HFF-Myc (cell line): ENCODE measurements around the gene OSR1.
"Not testable (repeated sequence)": the region's sequence is repeated elsewhere in the genome, so short reads cannot be mapped to it uniquely, and the experiment has no call there.

Experiments
- DNase-seq: peaks from one replicate; pipeline ENCODE4 v3.0.0-alpha.2; 2011; ENCODE audit warnings: low read depth; ENCODE audit errors: extremely low read depth
- H3K4me3 ChIP-seq: replicated peaks from 2 replicates; pipeline ENCODE4 v1.5.1; 2011; ENCODE audit warnings: low read depth, mild to moderate bottlenecking, control low read depth, low read length
- TF ChIP-seq, protein P1 (sequence below): IDR thresholded peaks from 2 replicates; pipeline ENCODE4 v1.5.1; 2012; ENCODE audit warnings: mild to moderate bottlenecking, low read depth, low read length, control low read depth; ENCODE audit errors: missing control alignments

Gene OSR1

DNA sequence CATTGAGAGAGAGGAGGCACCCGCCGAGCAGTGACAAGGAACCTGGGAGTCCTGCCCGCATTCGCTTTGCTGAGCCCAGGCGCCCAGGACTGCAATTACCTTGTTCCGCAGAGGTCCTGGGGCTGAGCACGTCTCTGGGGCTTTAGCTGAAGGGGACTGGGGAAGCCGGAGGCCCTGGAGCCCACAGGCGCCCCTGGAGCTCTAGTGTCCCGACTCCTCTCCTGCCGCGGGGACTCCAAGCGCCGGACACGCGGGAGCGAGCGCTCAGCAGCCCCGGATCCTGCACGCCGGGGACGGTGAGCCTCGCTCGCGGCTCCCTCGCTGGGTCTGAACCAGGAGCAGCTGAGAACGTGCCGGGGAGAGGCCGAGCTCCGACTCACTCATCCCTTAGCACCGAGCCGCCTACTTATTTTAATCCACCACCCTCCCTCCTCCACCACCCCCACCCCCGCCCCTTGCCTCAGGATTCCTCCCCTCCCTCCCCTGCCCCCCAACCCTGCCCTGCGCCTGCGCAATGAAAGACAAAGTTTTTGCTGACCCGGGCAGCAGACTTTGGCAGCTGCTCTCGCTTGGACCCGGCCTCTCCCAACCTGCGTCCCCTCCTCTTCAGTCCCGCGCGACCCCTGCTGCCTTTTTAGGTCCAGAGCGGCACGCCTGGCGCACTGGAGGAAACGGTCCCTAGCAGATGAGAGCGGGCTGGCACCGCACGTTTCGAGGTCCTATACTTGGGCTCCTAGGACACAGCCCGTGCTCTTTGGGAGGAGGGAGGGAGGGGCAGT lies at the start of gene OSR1:
Gene OSR1 (minus strand): TSS at position 382 of the 779 bp plus-strand sequence. CDS start 4,818 bp downstream, outside the sequence.
- H3K4me3 ChIP-seq = peak within 1 kb of the TSS; percentile 62
- no peak for DNase-seq
- TF ChIP-seq, protein P1, sequence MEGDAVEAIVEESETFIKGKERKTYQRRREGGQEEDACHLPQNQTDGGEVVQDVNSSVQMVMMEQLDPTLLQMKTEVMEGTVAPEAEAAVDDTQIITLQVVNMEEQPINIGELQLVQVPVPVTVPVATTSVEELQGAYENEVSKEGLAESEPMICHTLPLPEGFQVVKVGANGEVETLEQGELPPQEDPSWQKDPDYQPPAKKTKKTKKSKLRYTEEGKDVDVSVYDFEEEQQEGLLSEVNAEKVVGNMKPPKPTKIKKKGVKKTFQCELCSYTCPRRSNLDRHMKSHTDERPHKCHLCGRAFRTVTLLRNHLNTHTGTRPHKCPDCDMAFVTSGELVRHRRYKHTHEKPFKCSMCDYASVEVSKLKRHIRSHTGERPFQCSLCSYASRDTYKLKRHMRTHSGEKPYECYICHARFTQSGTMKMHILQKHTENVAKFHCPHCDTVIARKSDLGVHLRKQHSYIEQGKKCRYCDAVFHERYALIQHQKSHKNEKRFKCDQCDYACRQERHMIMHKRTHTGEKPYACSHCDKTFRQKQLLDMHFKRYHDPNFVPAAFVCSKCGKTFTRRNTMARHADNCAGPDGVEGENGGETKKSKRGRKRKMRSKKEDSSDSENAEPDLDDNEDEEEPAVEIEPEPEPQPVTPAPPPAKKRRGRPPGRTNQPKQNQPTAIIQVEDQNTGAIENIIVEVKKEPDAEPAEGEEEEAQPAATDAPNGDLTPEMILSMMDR = no peak

DNA sequence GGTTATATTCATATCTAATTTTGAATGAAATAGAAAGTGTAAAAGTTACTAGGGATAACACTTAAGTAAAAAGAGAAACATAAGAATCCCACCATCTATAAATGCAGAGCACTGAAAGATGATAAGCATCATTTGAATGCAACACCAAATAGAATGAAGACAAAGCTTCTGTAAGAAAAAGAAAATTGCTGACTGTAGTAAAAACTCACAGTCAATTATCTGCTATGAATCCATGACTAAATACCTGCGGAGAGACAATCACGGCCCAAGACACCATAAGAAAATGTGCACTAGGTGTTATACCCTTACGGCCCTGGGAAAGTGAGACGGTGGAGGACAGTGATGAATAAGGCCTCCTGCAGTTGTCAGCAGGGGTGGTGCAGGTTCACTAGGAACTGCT lies 45.4 kb upstream of the OSR1 start:
- no peak overlapping the region for H3K4me3 ChIP-seq
- TF ChIP-seq, protein P1 = no peak
- no peak for DNase-seq

DNA sequence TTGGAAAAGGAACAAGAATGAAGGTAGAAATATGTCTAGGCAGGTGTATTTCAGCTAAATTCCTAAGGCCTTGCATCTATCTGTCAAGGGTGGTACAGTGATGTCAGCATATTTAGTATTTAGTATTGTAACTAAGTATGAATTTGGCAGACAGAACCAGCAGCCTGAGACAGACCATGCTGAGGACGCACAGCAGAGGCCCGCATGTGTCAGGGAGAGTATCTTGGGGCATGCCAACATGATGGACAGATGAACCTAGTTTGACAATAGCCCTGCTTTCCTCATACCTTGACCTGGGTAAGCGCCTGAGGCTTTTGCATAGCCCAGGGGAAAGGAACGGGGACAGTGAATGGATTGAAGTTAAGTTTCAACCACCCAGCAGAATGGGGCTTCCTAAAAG lies 33.8 kb upstream of the OSR1 start:
- DNase-seq = no peak
- TF ChIP-seq, protein P1 = no peak
- H3K4me3 ChIP-seq = no peak overlapping the region

DNA sequence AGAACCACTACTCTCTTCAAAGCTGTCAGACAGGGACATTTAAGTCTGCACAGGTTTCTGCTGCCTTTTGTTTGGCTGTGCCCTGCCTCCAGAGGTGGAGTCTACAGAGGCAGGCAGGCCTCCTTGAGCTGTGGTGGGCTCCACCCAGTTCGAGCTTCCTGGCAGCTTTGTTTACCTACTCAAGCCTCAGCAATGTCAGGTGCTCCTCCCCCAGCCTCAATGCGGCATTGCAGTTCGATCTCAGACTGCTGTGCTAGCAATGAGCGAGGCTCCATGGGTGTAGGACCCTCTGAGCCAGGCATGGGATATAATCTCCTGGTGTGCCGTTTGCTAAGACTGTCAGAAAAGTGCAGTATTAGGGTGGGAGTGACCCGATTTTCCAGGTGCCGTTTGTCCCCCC lies 31.0 kb upstream of the OSR1 start:
- not testable (repeated sequence) for H3K4me3 ChIP-seq, DNase-seq

DNA sequence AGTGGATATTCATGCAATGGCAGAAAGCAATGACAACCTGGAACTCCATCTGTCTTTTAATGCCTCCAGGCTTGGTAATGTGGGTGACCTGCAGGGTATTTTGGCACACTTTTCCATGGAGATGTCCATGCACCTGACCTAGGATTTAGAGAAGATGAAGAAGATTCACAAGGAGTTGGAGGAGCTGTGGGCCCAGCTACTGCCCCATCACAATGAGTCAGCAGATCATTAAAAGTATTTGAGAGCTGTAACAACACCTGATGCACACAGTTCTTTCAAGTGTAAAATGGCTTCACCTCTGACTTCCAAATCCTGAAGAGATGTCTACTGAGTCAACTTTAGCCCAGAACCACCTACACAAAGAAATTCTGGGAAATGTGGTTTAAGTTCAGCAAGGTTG lies 22.1 kb upstream of the OSR1 start:
- DNase-seq = no peak
- TF ChIP-seq, protein P1 = no peak
- no peak overlapping the region for H3K4me3 ChIP-seq

DNA sequence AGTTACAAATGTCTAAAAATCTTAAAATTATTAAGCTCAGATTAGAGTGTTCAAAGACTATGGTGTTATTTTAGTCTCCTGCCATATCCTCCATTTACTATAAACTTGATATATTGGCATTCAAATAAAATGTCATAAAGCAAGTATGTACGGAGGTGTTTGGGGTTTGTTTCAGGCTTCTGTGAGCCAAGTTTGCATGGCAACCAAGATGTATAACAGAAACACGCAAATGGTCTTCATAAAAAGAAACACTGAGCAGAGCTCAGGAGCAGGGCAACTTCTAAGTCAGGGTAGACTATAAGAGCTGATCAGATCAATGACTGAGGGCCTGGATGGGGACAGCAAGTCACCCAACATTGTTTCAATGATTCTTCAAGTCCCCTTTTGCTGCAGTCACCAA lies 20.5 kb upstream of the OSR1 start:
- H3K4me3 ChIP-seq = no peak overlapping the region
- TF ChIP-seq, protein P1 = no peak
- no peak for DNase-seq

DNA sequence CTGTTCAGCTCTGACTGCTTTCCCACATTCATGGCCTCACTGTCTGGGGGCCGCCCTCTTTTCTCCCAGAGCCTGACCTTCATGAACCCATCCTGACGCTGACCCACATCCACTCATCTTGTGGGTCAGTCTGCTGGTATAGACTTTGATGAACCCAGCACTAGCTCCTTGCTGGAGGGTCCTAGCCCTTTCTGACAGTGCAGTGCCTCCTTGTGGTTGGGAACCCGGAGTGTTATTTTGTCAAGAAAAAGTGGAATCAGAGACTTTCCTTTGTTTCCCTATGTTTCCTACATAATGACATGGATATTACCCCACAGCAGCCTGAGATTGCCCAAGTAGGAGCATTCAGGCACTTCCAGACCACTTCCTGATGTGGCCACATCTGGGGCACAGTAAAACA lies 19.3 kb upstream of the OSR1 start:
- DNase-seq = no peak
- TF ChIP-seq, protein P1 = no peak
- no peak overlapping the region for H3K4me3 ChIP-seq
